Brain microvascular endothelial cell (primary cell): ENCODE results near the gene PGAP1.

Source experiments
- DNase-seq: peaks from one replicate; pipeline ENCODE4 v3.0.0-alpha.2; 2020
- H3K27ac ChIP-seq: fragments of 250-450 bp; sonication (Bioruptor Pico); 2 replicates; pipeline ENCODE4 v1.5.1; 2020; ENCODE audit warnings: mild to moderate bottlenecking, moderate library complexity
- H3K27me3 ChIP-seq: fragments of 250-450 bp; sonication (Bioruptor Pico); replicated peaks from 2 replicates; pipeline ENCODE4 v1.5.1; 2020; ENCODE audit warnings: mild to moderate bottlenecking
- H3K36me3 ChIP-seq: fragments of 250-450 bp; sonication (Bioruptor Pico); replicated peaks from 2 replicates; pipeline ENCODE4 v1.5.1; 2020; ENCODE audit warnings: mild to moderate bottlenecking
- H3K4me3 ChIP-seq: 2 replicates; pipeline ENCODE4 v1.5.1; 2011; ENCODE audit warnings: low read depth, mild to moderate bottlenecking, control low read depth, low read length, moderate library complexity
- CTCF ChIP-seq: IDR thresholded peaks from 2 replicates; pipeline ENCODE4 v1.5.1; 2011; ENCODE audit warnings: low read depth, mild to moderate bottlenecking, moderate library complexity, low read length, control low read depth, inconsistent platforms; ENCODE audit errors: missing control alignments
- in situ Hi-C: cut with HindIII; loops from 2 replicates; pipeline ENCODE4 v1.10.0; 2017; ENCODE audit warnings: low sequenced_read_pairs, low pct_ligation_motif_present

The PGAP1 gene

GRCh38 chr2:196804381-196804780, 122.1 kb downstream of the PGAP1 start:
- no peaks in the 10 kb centered on the region for H3K27me3 ChIP-seq
- H3K4me3 ChIP-seq = no peak overlapping the region
- no peak for DNase-seq
- in situ Hi-C loops = no loop called here
- no peak overlapping the region for H3K27ac ChIP-seq
- no peaks in the 10 kb centered on the region for H3K36me3 ChIP-seq
- TF ChIP-seq CTCF = no peak

- TF ChIP-seq CTCF = no peak
- Histone ChIP-seq H3K4me3 (no peak overlapping the region), H3K27ac (no peak overlapping the region), H3K36me3 (no peaks in the 10 kb centered on the region), H3K27me3 (no peaks in the 10 kb centered on the region)
- DNase-seq = no peak
- in situ Hi-C loops = no loop called here
Observed at GRCh38 chr2:196802401-196802800, 124.1 kb downstream of the PGAP1 start.

- Histone ChIP-seq H3K27ac (no peak overlapping the region), H3K4me3 (no peak overlapping the region), H3K27me3 (no peaks in the 10 kb centered on the region), H3K36me3 (no peaks in the 10 kb centered on the region)
- no peak for TF ChIP-seq CTCF
- in situ Hi-C loops = no loop called here
- DNase-seq = no peak
Observed at GRCh38 chr2:196801674-196802261, 124.7 kb downstream of the PGAP1 start.

GRCh38 chr2:196798980-196799379, 127.5 kb downstream of the PGAP1 start:
- peaks cover 9% of the 10 kb centered on the region for H3K36me3 ChIP-seq
- no peak for TF ChIP-seq CTCF
- H3K27me3 ChIP-seq = no peaks in the 10 kb centered on the region
- in situ Hi-C loops = no loop called here
- no peak for DNase-seq
- H3K4me3 ChIP-seq = peak overlapping the region; percentile 90
- peak overlapping the region; percentile 49 for H3K27ac ChIP-seq

- in situ Hi-C loops = no loop called here
- no peak for TF ChIP-seq CTCF
- H3K27me3 ChIP-seq = no peaks in the 10 kb centered on the region
- H3K4me3 ChIP-seq = no peak overlapping the region
- peaks cover 33% of the 10 kb centered on the region for H3K36me3 ChIP-seq
- no peak overlapping the region for H3K27ac ChIP-seq
- no peak for DNase-seq
Observed at GRCh38 chr2:196792865-196793264, 133.6 kb downstream of the PGAP1 start.
